ENCODE results near the gene HNF4A.

DNA sequence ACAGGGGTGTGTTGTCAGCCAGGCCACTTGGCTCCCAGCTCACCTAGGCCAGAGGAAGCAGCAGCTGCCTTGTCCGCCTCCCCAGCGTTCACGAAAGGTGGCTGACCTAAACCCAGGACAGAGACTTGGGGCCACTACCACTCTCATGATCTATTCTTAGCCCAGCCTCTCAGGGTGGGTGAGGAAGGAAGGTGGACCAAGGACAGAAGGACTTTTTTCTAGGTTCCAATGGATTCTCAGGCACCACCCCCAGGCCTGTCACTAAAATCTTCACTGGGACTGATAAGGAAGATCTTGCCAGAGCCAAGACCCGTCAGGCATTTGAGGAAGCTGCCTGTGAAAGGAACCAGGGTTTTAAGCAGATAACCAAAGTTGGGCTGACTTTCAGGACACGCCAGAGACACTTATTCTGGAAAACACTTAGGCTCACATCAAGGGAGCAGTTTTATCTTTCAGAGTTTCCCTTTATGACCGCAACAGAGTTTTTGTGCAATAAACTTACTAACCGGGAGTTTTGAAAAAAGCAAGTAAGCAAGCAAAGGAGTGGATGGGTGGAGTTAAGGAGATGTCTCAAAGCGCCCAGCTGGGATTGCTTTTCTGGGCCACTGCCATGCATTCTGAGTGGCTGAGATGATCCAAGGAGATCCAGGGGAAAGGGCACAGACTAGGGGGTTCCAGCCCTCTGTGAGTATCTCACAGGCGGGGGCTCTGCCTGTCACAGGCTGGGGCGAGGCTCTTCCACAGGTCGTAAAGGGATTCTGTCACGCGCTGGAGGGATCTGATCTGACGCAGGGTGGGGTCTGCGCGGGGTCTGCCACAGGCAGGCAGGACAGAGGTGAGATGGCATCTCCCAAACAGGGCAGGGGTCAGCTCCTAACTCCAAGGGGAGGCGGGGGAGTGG is 45.5 kb upstream of the HNF4A start:
- TF ChIP-seq YY1 (IDR thresholded peaks at IDR 0.05; ENCODE audit: low read depth) (no peak), TCF12 (IDR thresholded peaks at IDR 0.05; ENCODE audit: low read depth) (no peak), EGR1 (IDR thresholded peaks at IDR 0.05) (no peak)

Data from Ishikawa (cell line).